CD4-positive, alpha-beta T cell treated with Interleukin-1 beta for 1 hour (primary cell): ENCODE data around the gene TTC39A.
A peak's percentile ranks its signal among the peaks of the same experiment; 100 is the strongest.

ENCODE experiments used
- DNase-seq, 2 donors: peaks; one replicate each; pipeline ENCODE4 v3.0.0-alpha.2; 2020 to 2022

TTC39A gene

DNA sequence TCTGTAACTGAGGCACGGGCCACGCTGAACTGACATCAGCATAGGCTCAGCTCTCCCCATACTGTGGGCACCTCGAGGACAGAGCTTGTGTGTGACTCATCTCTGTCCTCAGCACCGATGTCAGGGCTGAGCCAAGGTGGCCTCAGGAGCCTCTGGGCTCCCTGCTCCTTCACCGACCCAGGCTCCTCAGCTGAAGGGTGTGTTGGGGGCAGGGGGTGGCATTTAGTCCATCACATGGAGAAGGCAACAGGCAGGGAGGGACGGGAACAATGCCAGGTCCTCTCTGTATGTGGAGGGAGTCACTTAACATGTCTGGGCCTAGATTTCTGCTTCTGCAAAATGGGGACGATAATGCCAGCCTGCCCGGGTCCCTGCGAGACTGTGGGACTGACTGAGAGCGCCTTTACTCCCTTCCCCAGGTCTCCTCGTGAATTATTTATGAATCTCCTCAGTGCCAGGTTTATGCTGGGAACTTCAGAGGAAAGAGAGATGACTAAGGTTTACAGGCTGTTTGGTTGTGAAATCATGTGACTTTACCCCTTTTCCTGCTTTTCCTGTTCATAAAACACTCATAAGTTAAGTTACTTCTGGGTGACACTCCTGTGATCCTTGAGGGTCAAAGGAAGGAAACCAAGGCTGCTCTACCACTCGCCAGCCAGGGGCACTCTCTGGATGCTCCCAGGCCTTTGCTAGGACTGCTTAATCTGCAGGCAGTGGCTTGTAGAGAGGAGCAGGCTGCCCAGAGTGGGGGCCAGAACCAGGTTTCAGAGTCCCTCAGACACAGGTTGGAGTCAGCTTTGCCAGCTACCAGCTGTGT is 16.2 kb downstream of the TTC39A start:
- no peak for DNase-seq

GRCh38 chr1:51313268-51313852 is 17.0 kb downstream of the TTC39A start:
- no peak for DNase-seq

GRCh38 chr1:51312718-51313117 is 17.6 kb downstream of the TTC39A start:
- no peak for DNase-seq

DNA sequence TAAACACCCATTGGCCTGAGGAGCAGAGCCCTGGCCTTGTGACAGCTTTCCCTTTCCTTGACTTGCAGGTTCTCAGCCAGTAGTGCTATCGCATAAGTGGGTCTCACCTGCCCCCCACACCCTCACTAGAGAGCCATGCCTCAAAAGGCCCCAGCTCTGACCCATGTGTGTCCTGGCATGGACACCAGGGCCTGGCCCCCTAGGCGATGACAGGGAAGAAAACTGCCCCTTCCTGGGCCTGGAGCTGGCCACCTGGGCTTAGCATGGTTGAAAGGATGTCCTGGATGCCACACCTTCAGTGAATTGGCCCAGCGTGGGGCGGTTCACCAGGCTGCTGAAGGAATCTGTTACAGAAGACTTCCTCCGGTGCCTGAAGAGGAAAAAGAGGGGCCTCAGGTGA is 18.5 kb downstream of the TTC39A start:
- DNase-seq, result no peak

DNA sequence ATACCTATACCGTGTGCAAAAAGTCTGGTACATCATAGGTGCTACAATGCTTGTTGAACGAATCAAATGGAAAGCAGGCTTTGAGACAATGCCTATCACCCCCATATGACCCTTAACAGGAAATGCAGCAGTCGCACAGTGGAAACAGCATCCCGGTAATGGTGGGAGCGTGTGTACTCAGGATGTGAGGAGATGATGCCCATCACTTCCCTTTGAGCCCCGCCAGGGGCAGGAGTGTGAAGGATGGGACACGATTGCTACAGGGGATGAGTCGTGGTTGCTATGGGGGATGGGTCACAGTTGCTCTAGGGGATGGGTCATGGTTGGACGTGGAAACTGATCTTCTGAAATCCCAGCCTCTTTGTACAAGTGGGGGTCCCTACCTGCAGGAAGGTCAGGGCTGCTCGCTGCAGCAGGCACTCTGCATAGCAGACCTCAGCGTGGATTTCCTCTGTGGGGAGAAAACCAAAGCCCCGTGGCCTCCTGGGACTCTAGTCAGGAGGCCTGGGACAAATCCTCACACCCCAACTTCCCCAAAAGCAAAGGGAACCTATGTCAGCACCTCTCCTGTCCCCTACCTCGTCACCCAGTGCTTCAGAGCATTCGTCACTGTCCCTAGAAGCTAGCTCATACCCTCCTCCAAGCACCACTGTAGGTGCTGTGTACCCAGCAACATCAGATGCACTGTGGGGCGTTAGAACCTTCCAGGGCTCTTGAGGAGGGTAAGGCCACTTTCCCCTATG is 19.3 kb downstream of the TTC39A start:
- DNase-seq, result no peak

DNA sequence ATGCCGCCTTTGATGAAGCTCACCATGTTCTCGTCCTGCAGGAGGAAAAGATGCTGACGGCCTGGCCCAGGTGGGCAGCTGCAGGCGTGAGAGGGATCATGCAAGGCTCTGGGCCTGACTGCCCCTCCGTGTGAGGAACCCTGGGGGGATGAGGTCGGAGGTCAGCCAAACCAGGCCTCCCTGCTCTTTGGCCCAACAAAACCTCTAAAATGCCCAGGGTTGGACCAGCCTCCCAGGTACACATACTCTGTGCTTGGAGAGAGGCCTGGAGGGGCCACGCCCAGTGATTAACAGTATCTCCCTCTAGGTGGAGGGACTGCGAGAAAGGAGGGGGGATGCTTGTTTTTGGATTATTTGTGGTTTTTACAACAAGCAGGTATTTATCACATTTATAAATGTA is 21.1 kb downstream of the TTC39A start:
- no peak for DNase-seq

DNA sequence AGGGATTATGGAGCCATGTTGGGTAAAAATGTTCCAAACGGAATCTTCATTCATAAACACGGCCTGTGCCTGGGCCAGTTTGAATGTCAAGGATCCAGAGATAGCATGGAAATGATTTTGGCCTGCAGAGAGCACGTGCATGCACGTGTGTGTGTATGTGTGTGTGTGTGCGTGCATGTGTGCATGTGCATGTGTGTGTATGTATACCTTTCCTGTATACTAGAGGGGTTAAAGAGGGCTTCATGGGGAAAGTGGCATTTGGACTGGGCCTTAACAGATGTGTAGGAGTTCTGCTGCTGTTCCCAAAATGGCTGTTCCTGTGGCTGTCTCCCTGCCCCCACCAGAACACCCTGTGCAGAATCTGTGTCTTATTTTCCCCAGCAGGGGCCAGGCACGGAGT is 21.7 kb downstream of the TTC39A start:
- DNase-seq, result no peak

GRCh38 chr1:51306950-51307349 is 23.4 kb downstream of the TTC39A start:
- no peak for DNase-seq

GRCh38 chr1:51305371-51305823 is 25.0 kb downstream of the TTC39A start:
- no peak for DNase-seq

- DNase-seq, result no peak
Measured at GRCh38 chr1:51304360-51304759, 26.0 kb downstream of the TTC39A start.

DNA sequence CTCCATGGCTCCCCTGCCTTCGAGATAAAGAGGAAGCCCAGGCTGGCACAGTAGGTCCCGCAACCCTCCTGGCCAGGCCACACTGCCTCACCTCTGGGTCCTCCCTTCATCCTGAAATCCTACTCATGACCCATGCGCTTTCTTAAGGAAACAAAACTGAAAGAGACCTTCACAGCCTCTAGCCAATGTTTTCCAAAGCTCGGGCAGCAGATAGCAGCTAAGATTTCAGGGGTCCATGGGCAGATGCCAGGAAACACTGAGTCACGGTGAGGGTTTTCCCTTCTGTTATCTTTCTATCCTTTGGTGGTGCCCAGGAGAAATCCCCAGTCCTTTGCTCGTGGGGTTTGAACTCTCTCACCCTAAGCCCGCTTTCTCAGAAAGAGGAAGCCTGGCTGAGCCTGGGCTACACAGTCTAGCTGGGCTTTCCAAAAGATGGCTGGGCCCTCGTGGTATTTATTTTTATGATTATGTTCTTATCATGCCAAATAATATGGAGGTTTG is 26.6 kb downstream of the TTC39A start:
- peak; percentile 3 to 21 for DNase-seq

- no peak for DNase-seq
Measured at GRCh38 chr1:51303315-51303714, 27.0 kb downstream of the TTC39A start.

DNA sequence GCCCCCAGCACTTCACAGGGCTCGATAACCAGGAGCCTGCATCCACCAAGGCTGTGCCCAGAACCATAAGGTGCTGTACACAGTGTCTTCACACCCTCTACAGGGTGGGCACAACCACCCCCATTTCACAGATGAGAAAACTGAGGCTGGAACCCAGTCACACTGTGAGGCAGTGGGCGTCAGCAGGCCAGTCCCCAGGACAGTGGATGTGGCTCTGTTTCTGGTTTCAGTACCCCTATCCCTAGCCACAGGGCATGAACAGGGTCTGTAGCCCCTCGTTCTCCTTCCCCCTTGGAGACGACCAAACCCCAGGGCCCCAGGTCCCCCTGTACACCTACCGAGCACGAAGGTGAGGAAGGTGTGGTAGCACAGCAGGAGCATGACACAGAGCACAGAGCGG is 27.6 kb downstream of the TTC39A start:
- DNase-seq, result no peak

GRCh38 chr1:51302270-51302669 is 28.1 kb downstream of the TTC39A start:
- no peak for DNase-seq

GRCh38 chr1:51301844-51302162 is 28.6 kb downstream of the TTC39A start:
- DNase-seq, result no peak

GRCh38 chr1:51301152-51301843 is 29.1 kb downstream of the TTC39A start:
- DNase-seq, result no peak

DNA sequence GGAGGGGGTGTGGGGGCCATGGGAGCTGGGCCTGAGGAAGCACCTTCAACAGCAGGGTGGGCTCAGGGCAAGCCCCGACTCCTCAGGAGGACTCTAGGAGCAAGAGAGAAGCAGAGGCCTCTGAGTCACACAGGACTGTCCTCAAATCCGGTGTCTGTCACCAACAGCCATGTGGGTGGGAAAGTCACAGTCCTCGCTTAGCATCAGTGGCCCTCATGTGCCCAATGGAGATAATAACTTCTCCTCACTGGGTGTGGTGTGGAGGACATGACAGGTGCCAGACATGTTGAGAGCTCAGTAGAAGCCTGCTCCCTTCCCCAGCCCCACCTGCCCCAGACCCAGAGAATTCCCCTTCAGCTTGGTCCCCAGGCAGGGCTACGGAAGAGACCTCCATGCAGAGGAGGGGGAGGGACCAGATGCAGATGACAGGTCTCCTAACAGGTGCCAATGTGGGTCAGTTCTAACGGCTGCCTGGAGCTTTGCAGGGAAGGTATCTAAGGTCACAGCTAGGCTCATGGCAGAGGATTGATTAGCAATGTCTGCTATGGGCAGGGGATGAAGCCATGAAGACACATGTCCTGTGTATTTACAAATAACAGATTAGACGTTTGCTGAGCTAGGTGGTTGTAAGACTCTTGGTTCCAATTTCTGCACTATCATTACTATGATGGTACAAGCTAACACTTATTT is 30.2 kb downstream of the TTC39A start:
- no peak for DNase-seq

- no peak for DNase-seq
Measured at GRCh38 chr1:51299185-51299885, 31.0 kb downstream of the TTC39A start.

DNA sequence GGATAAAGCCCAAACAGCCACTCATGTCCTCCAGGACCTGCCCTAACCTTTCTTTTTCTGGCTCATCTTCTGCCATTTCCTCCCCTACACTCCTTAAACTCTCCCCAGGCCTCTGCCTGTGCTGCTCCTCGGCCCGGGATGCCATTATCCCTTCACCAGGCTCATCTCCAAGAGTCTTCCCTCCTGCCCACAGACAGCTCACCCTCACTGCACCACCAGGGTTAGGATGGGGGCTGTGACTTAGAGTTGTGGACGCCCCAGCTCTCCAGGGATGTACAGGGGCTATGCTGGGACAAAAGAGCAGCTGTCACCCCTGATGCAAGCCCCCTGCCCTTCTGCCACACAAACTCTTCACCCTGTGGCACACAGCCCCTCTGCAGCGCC is 32.0 kb downstream of the TTC39A start:
- no peak for DNase-seq

DNA sequence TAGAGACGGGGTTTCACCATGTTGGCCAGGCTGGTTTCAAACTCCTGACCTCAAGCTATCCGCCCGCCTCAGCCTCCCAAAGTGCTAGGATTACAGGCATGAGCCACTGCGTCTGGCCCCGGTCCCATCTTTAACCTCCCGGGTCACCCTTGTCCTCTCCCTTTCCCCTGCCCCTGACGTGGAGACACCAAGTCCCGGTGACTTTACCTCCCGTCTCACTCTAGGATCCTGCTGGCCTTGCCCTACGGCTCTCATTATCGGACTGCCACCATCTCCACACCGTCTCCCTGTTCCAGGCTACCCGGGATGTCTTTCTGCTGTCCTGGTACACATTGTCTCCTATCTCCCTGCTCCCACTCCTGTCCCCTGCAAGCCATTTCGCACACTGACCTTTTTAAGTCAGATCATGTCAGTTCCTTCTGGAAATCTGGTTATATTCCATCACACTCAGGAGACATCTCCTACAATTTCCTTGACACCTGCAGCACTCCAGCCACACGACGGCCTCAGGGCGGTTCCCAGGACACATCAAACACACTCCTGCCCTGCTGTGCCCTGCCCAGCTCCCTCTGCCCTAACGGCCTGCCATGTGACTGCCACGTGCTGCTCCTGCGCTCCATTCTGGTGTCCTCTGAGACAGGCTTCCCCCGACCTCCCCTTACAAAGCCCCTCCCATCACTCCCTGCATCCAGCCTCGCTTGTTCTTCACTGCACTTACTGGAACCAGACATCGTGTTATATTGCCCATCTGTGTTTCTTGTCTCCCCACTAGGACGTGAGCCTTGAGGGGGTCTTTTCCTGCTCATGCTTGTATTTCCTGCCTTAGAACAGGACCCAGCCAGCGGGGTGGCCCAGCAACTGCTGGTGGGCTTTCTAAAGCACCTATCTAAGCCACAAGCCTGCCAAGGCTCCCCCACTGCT is 32.7 kb downstream of the TTC39A start:
- DNase-seq, result no peak
